ENCODE results near the gene TM4SF1. TPM values are rescaled to one million over a fixed set of nuclear protein-coding genes. Genes with fewer than 3 reads are reported as not detected.

TM4SF1 gene
- total RNA-seq, 1 experiment from 2014 or later, result 898 TPM

Other genes with a start within 250 kb of the TM4SF1 start
- gene HPS3, start 248.0 kb downstream of the TM4SF1 start, total RNA-seq (2014; rRNA removed; shearing (Covaris generic)), result 17.5 and 17.6 TPM in 2 replicates
- gene CP, start 155.8 kb downstream of the TM4SF1 start, total RNA-seq (2014; rRNA removed; shearing (Covaris generic)), result 6.2 TPM in 2 replicates
- gene TM4SF18, start 44.0 kb downstream of the TM4SF1 start, total RNA-seq (2014; rRNA removed; shearing (Covaris generic)), result 12.5 and 14.4 TPM in 2 replicates
- 0.10 TPM in 1 of 2 replicates, not detected in the other for gene TM4SF4, start 97.0 kb upstream of the TM4SF1 start, total RNA-seq (2014; rRNA removed; shearing (Covaris generic))

Data from NCI-H460 (cell line).